Left kidney (tissue), 2 donors: ENCODE data around the gene RPL13A. TPM values are rescaled to one million over a fixed set of nuclear protein-coding genes. Genes with fewer than 3 reads are reported as not detected.

Experiments
- DNase-seq: peaks from one replicate; pipeline ENCODE4 v3.0.0-alpha.2; 2013
- polyA plus RNA-seq: library from polyadenylated mRNA; unstranded; fragments of 120-200 nt; gene quantifications from one replicate; pipeline ENCODE4 v1.2.1, GENCODE V29; 2013; ENCODE audit not compliant: insufficient read length

The RPL13A gene
- polyA plus RNA-seq, 1 donor, result 2,088 TPM

GRCh38 chr19:49475995-49476880, 11.2 kb upstream of the RPL13A start:
- DNase-seq, result no peak

GRCh38 chr19:49479975-49480628, 7.3 kb upstream of the RPL13A start:
- no peak for DNase-seq

GRCh38 chr19:49481020-49481683, 6.3 kb upstream of the RPL13A start:
- no peak for DNase-seq

GRCh38 chr19:49486232-49486631, 1.2 kb upstream of the RPL13A start:
- DNase-seq, result no peak

GRCh38 chr19:49486710-49487276, 615 bp upstream of the RPL13A start:
- DNase-seq, result no peak

- no peak for DNase-seq
These were observed 846 bp downstream of the RPL13A start for GRCh38 chr19:49488046-49488862.

GRCh38 chr19:49488863-49489537, 1.6 kb downstream of the RPL13A start:
- DNase-seq, result no peak

- DNase-seq, result no peak
These were observed 2.3 kb downstream of the RPL13A start for GRCh38 chr19:49489601-49490167.

GRCh38 chr19:49490287-49491029, 3.0 kb downstream of the RPL13A start:
- DNase-seq, result no peak

- DNase-seq, result no peak
These were observed 3.8 kb downstream of the RPL13A start for GRCh38 chr19:49491030-49491803.

- no peak for DNase-seq
These were observed 4.6 kb downstream of the RPL13A start for GRCh38 chr19:49491804-49492572.

- no peak for DNase-seq
These were observed 5.4 kb downstream of the RPL13A start for GRCh38 chr19:49492573-49493405.

GRCh38 chr19:49496574-49497008, 9.2 kb downstream of the RPL13A start:
- DNase-seq, result no peak

- no peak for DNase-seq
These were observed 9.8 kb downstream of the RPL13A start for GRCh38 chr19:49497047-49497788.

- no peak for DNase-seq
These were observed 10.3 kb downstream of the RPL13A start for GRCh38 chr19:49497789-49498103.

- no peak for DNase-seq
These were observed 11.1 kb downstream of the RPL13A start for GRCh38 chr19:49498475-49498874.
